ENCODE measurements around the gene EFCAB8. TPM values are rescaled to one million over a fixed set of nuclear protein-coding genes. Genes with fewer than 3 reads are reported as not detected.
A peak's percentile ranks its signal among the peaks of the same experiment; 100 is the strongest.

Gene EFCAB8
- polyA plus RNA-seq = under 1 TPM in 2 of 3 donors, not detected in 1; 0.02 to 0.09 TPM

GRCh38 chr20:32858701-32859372 lies at the start of gene EFCAB8:
TSS of gene EFCAB8 (plus strand) at chr20:32858923. CDS start at chr20:32863793, 4,870 bp downstream.
- H3K27ac ChIP-seq (ENCODE audit: low read depth, low read length) = no peak within 1 kb of the TSS
- 69 to 83% (median 80%) methylated on average over 8 of the region's 8 CpGs for WGBS, 3 donors

DNA sequence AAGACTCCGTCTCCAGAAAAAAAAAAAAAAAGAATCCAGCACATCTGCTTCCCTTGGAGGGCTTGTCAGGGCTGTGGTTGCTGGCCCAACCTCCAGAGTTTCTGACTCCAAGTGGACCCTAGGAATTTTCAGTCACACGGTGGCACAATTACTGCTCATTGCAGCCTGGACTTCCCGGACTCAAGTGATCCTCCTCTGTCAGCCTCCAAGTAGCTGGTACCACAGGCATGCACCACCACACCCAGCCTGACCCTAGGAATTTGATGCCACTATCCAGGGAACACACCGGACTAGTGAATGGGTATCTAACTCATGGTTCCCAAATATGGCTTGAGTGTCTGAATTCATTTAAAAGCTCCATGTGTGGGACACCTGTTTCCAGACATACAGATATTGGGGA lies 48.8 kb upstream of the EFCAB8 start:
- no peak overlapping the region for H3K27ac ChIP-seq (ENCODE audit: low read depth, low read length)
- WGBS, 3 donors = 92 to 97% (median 95%) methylated on average over 4 of the region's 4 CpGs

DNA sequence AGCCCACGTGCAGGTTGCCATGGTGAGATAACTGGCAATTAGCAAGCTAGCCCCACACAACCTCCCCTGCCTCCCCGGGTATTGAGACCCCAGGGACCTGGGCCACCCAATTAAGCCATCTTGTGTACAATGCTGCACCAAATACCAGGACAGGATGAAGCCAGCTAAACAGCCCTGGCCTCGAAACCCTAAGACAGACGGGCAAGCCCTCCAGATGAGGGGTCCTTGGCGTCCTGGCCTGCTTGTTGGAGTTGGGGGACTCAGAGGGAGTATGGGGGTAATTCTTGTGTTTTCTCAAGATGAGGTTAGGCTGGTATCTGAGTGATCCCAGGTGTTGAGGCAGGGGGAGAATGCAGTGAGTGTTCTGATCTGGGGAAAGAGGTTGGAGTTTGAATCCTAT lies 47.8 kb upstream of the EFCAB8 start:
- WGBS, 3 donors = 82 to 87% (median 84%) methylated on average over 5 of the region's 5 CpGs

DNA sequence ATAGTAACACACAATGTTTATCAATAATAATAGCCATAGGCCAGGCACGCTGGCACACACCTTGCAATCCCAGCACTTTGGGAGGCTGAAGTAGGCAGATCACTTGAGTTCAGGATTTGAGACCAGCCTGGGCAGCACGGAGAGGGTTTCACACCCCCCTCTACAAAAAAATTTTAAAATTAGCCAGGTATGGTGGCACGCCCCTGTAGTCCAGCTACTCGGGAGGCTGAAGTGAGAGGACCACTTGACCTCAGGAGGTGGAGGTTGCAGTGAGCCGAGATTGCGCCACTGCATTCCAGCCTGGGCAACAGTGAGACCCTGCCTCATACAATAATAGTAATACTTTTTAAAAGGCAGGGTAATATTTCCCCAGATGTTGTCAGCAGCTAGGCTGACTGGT lies 46.8 kb upstream of the EFCAB8 start:
- 89 to 92% (median 90%) methylated on average over 6 of the region's 6 CpGs for WGBS, 3 donors
- no peak overlapping the region for H3K27ac ChIP-seq (ENCODE audit: low read depth, low read length)

More for the DNA sequence above, 47.8 kb upstream of the EFCAB8 start:
- H3K27ac ChIP-seq (ENCODE audit: low read depth, low read length) = no peak overlapping the region

- WGBS, 3 donors = 0 to 1% (median 1%) methylated on average over 34 to 57 of the region's 58 CpGs
- peak overlapping the region; percentile 61 for H3K27ac ChIP-seq (ENCODE audit: low read depth, low read length)
Measured at GRCh38 chr20:32819992-32820697, 38.6 kb upstream of the EFCAB8 start.

- peak overlapping the region; percentile 61 for H3K27ac ChIP-seq (ENCODE audit: low read depth, low read length)
- WGBS, 3 donors = 76 to 77% (median 77%) methylated on average over 25 of the region's 25 CpGs
Measured at GRCh38 chr20:32820698-32821377, 37.9 kb upstream of the EFCAB8 start.

DNA sequence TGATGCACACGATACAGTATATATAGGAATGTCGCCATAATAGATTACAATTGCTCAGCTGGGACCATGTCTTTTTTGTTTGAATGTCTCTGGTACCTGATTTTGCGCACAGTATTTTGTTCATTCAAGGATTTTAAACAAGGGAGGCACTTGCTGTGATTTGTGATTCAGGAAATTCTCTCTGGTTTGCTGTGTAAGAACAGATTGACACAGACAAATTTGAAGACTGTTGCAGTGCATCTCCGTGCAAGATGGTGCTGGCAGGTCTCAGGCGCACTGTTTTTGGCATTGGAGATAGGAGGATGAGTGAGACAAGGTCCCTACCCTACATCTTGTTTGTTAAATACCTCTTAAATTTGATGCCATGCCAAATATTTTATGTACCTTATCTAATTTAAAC lies 36.5 kb upstream of the EFCAB8 start:
- H3K27ac ChIP-seq (ENCODE audit: low read depth, low read length) = no peak overlapping the region
- 72 to 82% (median 73%) methylated on average over 5 of the region's 5 CpGs for WGBS, 3 donors

GRCh38 chr20:32823078-32823477 lies 35.6 kb upstream of the EFCAB8 start:
- H3K27ac ChIP-seq (ENCODE audit: low read depth, low read length) = no peak overlapping the region
- WGBS, 3 donors = 56 to 68% (median 59%) methylated on average over 3 of the region's 3 CpGs

- no peak overlapping the region for H3K27ac ChIP-seq (ENCODE audit: low read depth, low read length)
- WGBS, 3 donors = 82 to 86% (median 83%) methylated on average over 7 of the region's 7 CpGs
Measured at GRCh38 chr20:32823737-32824588, 34.8 kb upstream of the EFCAB8 start.

GRCh38 chr20:32828029-32828680 lies 30.6 kb upstream of the EFCAB8 start:
- WGBS, 3 donors = 83 to 94% (median 93%) methylated on average over 4 of the region's 4 CpGs

GRCh38 chr20:32829311-32830005 lies 29.3 kb upstream of the EFCAB8 start:
- 75 to 82% (median 77%) methylated on average over 3 of the region's 3 CpGs for WGBS, 3 donors

More at GRCh38 chr20:32828029-32828680, 30.6 kb upstream of the EFCAB8 start:
- H3K27ac ChIP-seq (ENCODE audit: low read depth, low read length) = no peak overlapping the region

DNA sequence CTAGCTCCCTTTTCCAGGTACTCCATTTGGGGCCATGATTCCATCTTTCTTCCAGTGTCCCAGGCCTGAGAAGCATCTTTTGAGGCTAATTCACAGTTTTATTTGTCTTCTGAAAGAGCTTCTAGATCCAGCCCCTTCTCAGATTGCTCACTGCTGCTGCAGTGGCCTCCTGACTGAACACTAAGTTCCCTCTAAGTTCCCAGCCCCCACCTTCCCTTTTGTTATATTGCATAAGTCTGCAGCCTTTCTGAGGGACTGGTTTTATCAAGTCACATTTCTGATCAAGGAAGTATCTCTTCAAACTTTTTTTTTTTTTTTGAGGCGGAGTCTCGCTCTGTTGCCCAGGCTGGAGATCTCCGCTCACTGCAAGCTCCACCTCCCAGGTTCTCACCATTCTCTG lies 28.3 kb upstream of the EFCAB8 start:
- WGBS, 3 donors = 70 to 97% (median 81%) methylated on average over 3 of the region's 3 CpGs

More at GRCh38 chr20:32829311-32830005, 29.3 kb upstream of the EFCAB8 start:
- H3K27ac ChIP-seq (ENCODE audit: low read depth, low read length) = no peak overlapping the region

DNA sequence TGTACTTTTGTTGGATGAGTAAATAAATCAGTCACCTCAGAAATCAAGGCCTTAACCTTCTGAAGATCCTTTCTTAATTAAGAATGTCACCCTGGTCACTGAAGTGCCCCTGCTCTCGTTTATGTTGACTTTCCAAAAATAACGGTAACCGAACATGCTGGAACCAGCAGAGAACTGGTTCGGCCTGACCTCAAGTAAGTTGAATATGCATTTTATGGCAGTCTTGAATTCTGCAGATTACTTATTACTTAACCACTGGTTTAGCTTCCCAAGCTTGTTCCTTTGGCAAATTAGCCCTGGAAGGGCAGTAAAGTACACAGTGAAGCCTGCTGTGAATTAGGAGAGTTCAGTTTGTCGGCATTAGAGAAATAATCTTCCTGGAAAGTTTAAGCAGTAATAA lies 26.7 kb upstream of the EFCAB8 start:
- H3K27ac ChIP-seq (ENCODE audit: low read depth, low read length) = no peak overlapping the region
- 37 to 95% (median 90%) methylated on average over 5 of the region's 5 CpGs for WGBS, 3 donors

More for the DNA sequence above, 28.3 kb upstream of the EFCAB8 start:
- H3K27ac ChIP-seq (ENCODE audit: low read depth, low read length) = no peak overlapping the region

GRCh38 chr20:32832664-32833063 lies 26.1 kb upstream of the EFCAB8 start:
- no peak overlapping the region for H3K27ac ChIP-seq (ENCODE audit: low read depth, low read length)

GRCh38 chr20:32834972-32835371 lies 23.8 kb upstream of the EFCAB8 start:
- no peak overlapping the region for H3K27ac ChIP-seq (ENCODE audit: low read depth, low read length)

More at GRCh38 chr20:32832664-32833063, 26.1 kb upstream of the EFCAB8 start:
- WGBS, 3 donors = 74 to 83% (median 81%) methylated on average over 11 of the region's 11 CpGs

DNA sequence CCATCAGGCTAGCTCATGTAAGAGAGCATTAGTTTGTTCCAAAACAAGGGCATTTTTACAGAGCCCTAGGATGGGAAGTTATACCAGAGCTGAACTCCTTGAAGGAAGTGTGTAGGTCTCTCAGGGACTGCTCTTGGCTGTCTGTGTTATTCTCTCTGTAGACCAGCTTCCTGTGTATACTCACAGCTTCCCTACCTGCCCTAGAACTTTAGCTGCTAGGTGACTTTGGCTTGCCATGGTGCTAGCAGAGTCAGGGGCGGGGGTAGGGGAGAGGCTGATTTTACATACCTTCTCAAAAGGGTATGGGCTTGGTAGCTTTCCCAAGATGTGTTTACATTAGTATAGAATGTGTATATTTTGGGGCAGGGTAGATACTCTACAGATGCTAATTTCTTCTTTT lies 21.6 kb upstream of the EFCAB8 start:
- H3K27ac ChIP-seq (ENCODE audit: low read depth, low read length) = no peak overlapping the region
- WGBS, 3 donors = 43 to 92% (median 55%) methylated on average over 1 of the region's 1 CpG

- no peak overlapping the region for H3K27ac ChIP-seq (ENCODE audit: low read depth, low read length)
- 90 to 96% (median 95%) methylated on average over 17 of the region's 17 CpGs for WGBS, 3 donors
Measured at GRCh38 chr20:32839227-32839981, 19.3 kb upstream of the EFCAB8 start.
